GM21360 (cell line): ENCODE data around the gene WWTR1.

Experiments used
- ATAC-seq: cut with Tn5 transposase; IDR thresholded peaks from one replicate; pipeline ENCODE4 v1.9.1; 2021; ENCODE audit warnings: mild to moderate bottlenecking, moderate library complexity; ENCODE audit not compliant: unreplicated experiment

The WWTR1 gene

DNA sequence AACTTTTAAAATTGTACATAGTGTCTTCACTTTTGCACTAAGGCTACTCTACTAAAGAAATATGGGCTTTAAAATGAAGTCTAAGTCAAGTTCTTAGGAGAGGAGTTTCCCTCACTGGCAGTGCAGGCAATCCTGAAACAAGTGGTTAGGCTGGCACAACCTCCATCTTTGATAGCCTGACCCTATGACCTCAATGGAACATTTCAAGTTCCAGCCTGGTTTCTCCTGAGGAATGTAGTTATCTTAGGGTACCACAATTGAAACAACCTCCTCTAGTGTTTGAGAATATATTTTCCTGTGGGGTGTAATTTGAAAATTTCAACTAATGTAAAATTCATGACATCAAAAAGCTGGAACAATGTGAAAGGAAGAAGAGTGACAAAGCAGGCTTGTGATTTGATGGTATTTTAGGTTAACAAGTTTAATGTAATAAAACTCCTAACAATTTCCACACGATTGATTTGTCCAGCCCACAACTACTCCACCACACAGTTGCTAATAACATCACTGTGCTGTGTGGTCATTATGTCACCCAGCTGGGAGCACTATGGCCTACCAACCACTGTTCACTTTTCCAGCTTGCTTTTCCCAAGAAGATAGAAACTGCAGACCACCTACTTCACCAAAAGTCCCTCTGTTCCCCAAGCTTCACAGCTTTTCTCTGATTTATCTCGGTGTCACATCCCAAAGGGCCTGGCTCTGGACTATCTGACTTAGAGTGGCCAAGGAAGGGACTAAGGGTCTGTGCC, 1.8 kb downstream of the WWTR1 start:
- no peak for ATAC-seq

DNA sequence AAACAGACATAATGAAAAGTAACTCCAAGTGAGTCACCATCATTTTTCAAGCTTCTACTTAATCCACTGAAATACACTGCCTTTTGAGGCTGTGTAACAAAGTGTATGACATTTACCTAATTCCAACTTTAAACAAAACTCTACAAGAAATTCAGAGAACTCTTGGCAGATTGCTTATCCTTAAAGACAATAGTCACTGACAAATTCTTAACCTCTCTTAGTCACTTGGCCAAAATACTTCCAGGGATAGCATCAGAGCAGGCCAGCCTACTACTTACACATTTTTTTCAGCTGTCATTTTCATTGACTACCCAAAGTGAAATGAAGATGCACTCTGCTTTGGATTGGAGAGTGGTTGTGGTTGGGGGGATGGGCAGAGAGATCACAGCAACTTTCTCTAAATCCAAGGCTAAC, 3.6 kb downstream of the WWTR1 start:
- no peak for ATAC-seq

DNA sequence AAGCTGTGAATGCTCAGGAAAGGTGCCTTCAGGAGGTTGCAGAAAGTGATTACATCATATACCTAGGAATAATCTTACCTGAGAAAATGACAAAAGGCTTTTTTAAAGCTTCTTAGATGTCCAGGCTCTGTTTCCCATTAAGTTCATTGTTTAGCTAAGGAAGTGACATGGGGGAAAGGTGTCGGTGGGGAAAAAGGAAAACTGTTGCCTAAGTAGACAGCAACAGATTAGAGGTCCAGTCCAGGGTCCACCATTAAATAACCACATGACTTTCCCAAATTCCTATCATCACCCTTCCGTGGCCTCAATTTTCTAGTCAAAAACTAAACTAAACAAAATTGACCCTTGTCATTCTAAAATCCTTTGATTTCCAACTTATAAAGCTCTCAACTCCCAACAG, 4.3 kb downstream of the WWTR1 start:
- ATAC-seq: no peak

DNA sequence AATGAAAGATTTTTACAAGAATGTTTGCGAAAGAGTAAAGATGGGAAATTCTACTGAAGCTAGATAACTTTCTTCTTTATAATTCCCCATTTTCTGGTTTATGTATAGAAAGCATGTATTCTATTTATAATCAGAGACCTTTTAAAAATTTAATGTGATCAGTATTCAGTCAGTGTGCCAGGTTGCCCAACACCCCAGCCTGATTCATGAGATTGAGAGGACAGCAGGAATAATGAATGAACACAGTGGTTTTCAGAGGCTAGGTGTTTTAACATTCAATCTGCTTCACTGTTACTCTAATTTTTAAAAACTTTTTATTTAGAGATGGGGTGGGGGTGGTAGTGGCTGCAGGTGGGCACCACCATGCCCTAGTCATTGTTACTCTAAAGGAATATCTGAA, 4.7 kb downstream of the WWTR1 start:
- ATAC-seq: no peak

DNA sequence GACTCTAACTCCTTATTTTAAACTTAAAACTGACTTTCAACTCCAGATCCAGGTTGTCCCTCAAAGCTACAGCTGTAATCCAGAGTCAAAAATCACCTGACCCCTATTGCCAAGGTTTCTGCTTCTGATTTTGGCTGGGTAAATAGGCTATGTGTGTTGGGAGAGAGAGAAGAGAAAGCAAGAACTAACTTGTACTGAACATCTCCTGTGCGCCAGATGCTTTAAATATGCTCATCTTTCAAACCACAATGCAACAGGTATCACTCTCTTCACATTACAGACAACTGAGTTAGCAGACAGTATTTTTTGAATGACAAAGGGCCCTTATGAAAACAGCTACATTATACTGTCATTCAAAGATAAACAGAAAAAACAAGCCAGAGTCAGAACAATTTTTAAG, 7.0 kb downstream of the WWTR1 start:
- ATAC-seq: no peak

DNA sequence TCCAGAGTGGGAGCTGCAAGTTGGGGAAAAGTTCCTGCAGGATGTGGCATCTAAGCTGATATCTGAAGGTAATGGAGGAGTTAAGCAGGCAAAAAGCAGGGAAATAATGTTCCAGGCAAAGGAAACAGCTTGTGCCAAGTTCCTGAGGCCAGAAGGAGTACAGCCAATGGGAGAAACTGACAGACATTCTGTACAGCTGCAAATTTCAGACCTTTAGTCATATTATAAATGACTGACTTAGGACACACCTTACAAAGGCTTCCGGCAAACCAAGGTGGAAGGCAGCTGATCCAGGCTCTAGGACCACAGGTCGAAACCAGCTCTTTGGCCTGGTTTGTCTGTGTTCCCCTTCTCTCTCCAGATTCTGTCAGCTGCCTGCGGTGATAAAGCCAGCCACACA, 9.3 kb downstream of the WWTR1 start:
- ATAC-seq: no peak

DNA sequence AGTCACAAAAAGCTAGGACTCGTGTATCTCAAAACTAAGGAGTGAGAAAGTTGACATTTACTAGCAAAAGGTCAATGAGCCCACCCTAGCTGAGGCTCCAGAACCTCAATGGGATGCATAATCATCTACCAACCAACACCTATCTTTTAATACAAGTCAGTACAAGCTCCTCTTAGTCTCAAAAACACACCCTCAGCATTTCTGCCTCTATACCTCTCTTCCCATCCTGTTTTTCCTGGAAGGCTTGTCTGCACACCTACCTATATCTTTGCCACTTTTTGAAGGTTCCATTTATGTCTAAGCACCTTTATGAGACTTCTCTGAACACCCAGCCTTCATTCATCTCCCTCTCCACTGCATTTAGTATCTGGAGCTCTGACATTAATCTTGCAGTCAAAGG, 10.0 kb downstream of the WWTR1 start:
- no peak for ATAC-seq

DNA sequence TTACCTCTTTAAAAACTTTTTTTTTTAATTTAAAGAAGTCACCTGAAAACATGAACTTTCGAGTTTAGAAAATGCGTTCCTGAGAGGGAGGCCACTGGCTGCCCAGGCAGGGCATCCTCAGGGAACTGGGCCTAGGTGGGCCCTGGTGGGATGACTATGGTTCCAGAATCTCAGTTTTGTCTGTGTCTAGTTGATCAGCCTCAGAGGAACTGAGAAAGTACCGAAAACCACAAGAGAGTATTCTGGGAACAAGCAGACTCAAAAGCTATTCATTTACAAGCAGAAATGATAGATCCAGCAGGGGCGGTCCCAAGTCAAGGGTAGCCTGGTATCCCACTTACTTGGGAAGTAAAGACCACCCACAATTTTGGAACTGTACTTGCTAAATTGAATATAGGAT, 10.5 kb downstream of the WWTR1 start:
- ATAC-seq: peak; percentile 86

DNA sequence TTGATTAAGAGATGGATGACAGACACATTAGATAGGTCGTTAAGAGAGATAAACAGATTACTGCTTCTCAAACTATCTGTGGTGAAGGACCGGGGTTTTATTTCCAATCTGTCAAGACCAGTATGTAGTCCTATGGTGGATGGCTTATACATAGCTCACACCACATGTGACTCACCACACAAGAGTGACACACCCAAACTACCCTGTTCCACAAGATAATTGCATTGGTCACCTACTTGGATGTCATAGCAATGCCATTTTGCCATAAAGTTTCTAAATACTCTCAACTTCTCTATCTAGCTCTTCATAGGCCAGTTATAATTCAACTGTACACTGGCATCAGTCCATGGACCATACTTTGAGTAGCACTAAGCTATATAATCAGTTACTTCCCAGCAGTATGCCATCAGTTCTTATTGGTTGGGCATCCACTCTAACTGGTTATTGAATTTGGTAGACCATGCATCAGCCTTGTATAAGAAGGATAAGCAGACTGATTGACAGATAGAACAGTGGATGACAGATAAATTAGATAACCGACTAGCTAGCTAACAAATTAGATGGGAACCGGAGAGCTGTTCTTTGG, 11.6 kb downstream of the WWTR1 start:
- ATAC-seq: no peak

DNA sequence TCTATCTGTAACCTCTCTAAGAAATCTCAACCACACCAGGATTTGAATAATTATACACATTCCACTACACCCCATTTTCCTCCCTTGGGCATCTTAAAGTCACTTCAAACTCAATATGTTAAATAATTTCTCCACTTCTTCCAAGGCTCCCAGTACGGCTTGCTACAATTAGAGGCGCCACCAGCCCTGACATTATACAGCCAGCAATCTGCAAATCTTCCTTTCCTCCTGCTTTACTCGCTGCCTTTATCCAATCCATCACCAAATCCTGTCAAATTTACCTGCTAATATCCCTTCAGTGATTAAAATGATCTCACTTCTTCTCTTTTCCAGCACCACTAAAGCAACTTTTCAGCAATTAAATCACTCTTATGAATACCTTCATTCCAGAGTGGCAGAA, 13.9 kb downstream of the WWTR1 start:
- no peak for ATAC-seq

DNA sequence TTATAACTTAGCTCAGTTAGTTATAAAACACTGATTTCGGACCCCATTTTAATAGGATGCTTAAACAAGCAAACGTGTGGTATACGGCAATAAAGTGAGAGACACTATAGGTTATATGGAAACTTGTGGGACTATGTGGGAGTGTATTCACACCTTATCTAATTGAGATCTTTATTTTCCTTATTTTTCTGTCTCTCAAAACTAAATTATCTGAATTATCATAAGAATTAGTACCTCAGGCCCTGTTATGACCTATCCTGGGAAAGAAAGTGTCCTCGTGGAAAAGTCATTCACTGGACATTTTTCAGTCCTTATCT, 14.4 kb downstream of the WWTR1 start:
- ATAC-seq: no peak

DNA sequence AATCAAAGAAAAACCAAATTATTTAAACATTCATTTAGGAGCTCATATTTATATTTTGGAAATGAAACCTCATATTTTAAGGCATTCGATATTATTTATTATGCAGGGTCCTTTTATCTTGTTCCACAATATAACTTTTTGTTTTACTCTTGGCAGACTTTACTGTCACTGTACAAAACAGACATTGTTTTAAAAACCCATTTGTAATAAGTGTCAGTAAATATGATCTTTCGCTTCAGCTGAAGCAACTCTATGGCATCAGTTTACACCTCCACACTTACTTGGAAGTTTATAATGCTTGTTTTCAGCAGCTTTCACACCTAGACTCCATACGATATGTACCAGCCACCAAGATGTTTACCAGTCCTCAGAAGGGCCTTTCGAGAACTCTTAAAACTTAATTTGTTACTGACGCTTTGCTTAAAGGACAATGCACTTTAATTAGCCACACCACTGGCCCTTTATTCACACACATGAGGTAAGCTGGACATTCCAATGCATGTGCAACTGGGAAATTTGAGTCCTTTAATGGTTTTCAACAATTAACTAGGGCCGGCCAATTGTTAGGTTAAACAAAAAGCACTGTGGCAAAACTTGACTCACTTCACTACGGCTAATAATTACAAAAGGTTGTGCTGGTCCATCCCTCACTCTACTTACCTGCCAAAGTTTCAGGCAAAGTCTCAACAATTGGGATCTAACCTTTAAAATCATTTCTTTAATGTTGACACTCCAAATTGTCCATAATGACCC, 16.7 kb downstream of the WWTR1 start:
- ATAC-seq: no peak

DNA sequence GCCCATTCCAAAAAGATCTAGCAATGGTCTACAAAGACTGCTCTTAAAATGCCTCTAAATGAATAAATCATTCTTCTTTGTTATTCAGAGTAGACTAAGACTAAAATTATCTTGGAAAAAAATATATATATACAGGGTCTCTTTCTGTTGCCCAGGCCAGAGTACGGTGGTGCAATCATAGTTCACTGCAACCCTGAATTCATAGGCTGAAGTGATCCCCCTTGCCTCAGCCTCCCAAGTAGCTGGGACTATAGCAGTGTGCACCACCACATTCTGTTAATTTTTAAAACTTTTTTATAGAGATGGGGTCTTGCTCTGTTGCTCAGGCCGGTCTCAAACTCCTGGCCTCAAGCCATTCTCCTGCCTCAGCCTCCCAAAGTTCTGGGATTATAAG, 18.7 kb downstream of the WWTR1 start:
- no peak for ATAC-seq

DNA sequence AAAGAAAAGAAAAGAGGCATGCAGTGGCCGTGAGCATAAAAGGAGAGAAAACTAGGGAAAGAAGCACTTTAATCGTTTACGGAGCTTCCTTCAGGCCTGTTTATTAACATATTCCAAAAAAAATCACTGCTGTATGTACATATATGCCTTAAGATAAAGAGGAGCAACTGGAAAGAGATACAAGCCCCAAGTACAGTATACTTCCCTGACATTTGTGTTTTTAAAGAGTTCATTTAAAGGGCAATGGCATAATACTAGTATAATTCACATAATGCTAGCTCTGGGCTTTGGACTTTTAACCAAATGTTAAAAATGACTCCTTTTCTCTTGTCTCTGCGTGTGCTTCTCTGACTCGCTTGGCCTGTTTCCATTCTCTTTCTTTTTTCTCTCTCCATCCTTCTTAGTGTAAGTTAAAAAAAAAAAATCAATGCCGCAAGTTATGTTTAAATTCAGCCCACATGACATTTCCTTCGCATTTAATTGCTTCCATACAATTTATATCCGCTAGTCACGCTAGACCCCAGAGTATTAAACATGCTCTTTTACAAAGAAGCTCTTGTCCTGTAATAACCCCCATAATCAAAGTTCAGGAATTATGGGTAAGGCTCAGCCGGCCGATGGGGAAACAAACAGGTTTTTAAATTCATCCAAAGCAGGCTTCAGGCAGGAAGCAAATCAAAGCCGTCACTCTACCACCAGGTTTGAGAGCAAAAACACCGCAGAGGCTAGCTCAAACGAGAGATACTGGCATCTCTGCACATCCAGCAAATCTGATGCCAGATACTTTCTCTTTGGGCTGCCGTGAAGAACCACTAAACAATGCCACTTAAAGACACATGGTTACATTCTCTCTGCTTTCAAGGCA, 19.4 kb downstream of the WWTR1 start:
- no peak for ATAC-seq

DNA sequence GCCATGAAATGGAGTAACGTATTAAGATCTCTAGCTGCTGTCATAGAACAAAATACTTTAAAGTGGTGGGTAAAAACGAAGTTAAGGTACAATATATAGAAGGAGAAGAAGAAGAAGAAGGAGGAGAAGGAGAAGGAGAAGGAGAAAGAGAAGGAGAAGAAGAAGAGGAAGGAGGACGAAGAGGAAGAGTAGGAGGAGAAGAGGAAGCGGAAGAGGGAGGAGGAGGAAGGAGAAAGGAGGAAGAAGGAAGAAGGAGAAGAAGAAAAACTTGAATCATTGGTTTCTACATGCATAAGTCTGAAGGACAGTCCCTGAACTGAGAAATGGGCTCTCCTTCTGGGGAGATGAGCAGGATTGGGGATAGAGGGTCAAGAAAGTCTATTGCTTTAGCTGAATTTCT, 22.4 kb downstream of the WWTR1 start:
- no peak for ATAC-seq

DNA sequence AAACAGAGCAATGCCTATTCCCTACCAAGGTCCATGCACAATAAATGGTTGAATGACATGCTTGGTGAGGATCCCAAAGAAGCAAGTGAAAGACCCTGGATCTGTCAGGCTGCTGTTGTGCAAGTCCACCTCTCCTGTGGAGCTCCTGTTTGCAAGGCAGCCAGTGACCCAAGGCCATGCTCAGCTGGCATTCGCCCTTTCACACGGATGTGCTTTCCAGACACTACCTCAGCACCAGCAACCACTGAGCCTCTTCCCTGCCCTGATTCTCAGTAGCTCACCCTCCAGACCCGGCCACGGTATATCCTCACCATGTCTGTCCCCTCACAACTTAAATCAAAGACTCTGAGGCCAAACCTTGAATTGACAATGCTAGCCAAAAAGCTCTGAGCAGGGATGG, 23.3 kb downstream of the WWTR1 start:
- no peak for ATAC-seq

DNA sequence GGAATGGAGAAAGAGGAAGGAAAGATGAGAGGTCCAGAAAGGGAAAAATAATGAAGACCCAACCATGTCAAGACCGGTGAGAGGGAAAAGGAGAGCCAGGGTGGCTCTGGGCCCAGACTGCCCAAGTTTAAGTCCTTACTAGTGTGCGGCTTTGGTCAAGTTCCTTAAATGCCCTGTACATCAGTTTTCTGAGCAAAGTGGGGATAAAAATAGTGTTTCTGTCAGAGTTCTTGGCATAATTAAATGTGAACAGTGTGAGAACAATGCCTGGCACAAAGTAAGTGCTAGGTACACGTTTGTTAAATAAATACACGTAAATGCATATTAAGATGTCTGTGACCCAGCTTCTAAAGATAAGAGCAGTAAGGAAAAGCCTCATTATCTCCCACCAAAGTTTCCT, 23.8 kb downstream of the WWTR1 start:
- no peak for ATAC-seq

DNA sequence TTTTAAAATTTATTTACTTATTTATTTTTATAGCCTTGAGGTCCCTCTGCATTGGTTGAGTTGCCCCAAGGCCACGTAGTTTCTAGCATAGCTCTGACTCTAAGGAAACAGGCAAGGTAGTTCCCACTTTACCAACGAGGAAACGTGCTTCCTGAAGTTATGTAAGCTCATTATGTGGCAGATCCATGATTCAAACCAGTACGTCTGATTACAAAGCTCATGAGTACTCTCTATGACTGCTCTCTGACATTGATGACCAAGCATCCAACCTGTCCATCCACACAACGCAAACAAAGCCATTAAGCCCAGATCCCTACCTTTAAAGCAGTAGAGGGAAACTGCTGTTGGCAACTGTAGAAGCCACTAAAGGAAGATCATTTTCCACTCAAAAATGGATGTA, 25.6 kb downstream of the WWTR1 start:
- no peak for ATAC-seq

DNA sequence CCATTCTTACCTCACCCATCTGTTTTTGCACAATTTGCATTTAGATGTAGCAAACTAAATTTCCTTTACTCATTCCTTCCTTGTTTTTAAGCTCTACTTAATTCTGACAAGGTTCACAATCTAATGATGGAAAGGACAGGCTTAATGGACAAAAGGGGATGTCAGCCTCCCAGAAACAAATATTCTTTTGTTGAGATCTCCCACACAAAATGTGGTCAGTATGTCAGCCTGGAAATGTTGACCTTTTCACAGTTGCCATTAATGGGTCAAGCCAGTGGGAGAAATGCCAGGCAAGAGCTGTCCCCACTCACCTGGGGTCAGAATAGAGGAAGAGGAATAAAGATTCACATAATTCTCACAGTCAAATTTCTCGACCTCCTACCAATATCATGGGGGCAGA, 27.0 kb downstream of the WWTR1 start:
- no peak for ATAC-seq

DNA sequence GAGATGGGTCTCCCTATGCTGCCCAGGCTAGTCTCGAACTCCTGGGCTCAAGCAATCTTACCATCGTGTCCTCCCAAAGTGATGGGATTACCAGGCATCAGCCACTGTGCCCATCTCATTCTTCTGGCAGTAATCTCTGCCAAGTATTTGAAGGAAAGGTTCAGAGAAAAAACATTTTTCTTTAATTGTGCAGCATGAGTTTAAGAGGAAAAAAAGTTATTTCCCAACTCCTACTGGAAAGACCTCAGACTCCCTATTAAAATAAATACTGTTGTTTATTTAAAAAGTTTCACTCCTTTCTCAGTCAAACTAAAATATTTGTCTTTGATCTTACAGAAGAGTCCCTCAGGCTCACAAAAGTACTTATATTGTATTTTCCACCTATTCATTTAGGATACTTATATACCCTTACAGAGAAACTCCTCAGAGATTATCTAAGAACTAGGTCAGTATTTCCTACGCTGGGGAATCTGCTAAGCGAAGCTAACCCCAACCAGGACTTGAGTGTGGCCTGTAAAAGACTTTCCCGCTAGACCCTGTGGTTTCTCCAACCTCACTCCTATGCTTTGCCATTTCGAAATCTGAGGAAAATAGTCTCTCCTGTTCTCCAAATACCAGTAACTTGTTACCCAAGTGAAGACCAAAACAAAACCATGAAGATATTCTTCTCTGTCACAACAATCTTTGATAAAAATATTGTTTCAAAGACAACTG, 28.7 kb downstream of the WWTR1 start:
- no peak for ATAC-seq

DNA sequence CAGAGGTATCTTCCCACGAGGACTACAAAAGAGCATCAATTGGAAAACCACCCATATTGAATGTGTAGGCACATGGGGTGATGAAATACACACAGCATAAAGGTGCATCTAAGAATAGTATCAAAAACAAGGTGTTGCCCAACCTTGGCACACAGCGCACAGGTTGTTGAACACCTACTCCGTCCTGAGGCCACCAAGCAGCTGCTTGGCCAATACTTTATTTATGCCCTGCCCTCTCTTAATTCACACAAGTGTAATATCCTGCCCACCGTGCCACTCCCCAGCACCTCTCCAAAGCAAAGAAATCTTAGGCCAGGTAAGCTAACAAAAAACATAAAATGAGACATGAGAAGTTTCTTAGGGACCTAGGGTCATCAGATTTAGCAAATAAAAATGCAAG, 31.2 kb downstream of the WWTR1 start:
- no peak for ATAC-seq
